Skeletal muscle satellite cell (primary cell): ENCODE data around the gene NCKIPSD.

Source experiments
- H3K27me3 ChIP-seq: 2 replicates; pipeline ENCODE4 v1.7.0; 2013; ENCODE audit warnings: low read length; ENCODE audit not compliant: control insufficient read depth, insufficient read depth
- H3K36me3 ChIP-seq: 2 replicates; pipeline ENCODE4 v1.7.0; 2013; ENCODE audit warnings: mild to moderate bottlenecking, control low read depth, low read length; ENCODE audit not compliant: insufficient read depth
- H3K4me1 ChIP-seq: 2 replicates; pipeline ENCODE4 v1.7.0; 2013; ENCODE audit warnings: low read length; ENCODE audit not compliant: control insufficient read depth, insufficient read depth
- H3K4me2 ChIP-seq: 2 replicates; pipeline ENCODE4 v1.7.0; 2013; ENCODE audit warnings: mild to moderate bottlenecking, low read length
- H3K4me3 ChIP-seq: 2 replicates; pipeline ENCODE4 v1.7.0; 2013; ENCODE audit warnings: low read length
- H3K9ac ChIP-seq: 2 replicates; pipeline ENCODE4 v1.7.0; 2013; ENCODE audit warnings: mild to moderate bottlenecking, low read depth, low read length, moderate library complexity
- H3K9me3 ChIP-seq: replicated peaks from 2 replicates; pipeline ENCODE4 v1.7.0; 2013; ENCODE audit warnings: mild to moderate bottlenecking, control low read depth, low read length

Gene NCKIPSD

GRCh38 chr3:48684480-48685143, 1.1 kb downstream of the NCKIPSD start:
- H3K4me1 ChIP-seq = peaks cover 28% of the 10 kb centered on the region
- H3K36me3 ChIP-seq = peaks cover 47% of the 10 kb centered on the region
- H3K4me3 ChIP-seq = peak overlapping the region; percentile 98

GRCh38 chr3:48684054-48684349, 1.7 kb downstream of the NCKIPSD start:
- H3K36me3 ChIP-seq = peaks cover 47% of the 10 kb centered on the region
- H3K4me2 ChIP-seq = peak overlapping the region; percentile 95
- H3K9me3 ChIP-seq = no peaks in the 10 kb centered on the region
- H3K9ac ChIP-seq = peak overlapping the region; percentile 51
- no peaks in the 10 kb centered on the region for H3K27me3 ChIP-seq
- H3K4me3 ChIP-seq = peak overlapping the region; percentile 98
- peaks cover 28% of the 10 kb centered on the region for H3K4me1 ChIP-seq

More at GRCh38 chr3:48684480-48685143, 1.1 kb downstream of the NCKIPSD start:
- peak overlapping the region; percentile 51 for H3K9ac ChIP-seq
- H3K4me2 ChIP-seq = peak overlapping the region; percentile 95
- no peaks in the 10 kb centered on the region for H3K27me3 ChIP-seq
- no peaks in the 10 kb centered on the region for H3K9me3 ChIP-seq

- Histone ChIP-seq H3K4me3 (no peak overlapping the region), H3K4me1 (peaks cover 28% of the 10 kb centered on the region), H3K4me2 (peak overlapping the region; percentile 95), H3K27me3 (no peaks in the 10 kb centered on the region), H3K36me3 (peaks cover 46% of the 10 kb centered on the region), H3K9ac (no peak overlapping the region), H3K9me3 (no peaks in the 10 kb centered on the region)
Observed at GRCh38 chr3:48682786-48683185, 2.9 kb downstream of the NCKIPSD start.

GRCh38 chr3:48681974-48682610, 3.6 kb downstream of the NCKIPSD start:
- Histone ChIP-seq H3K4me3 (no peak overlapping the region), H3K4me1 (peaks cover 28% of the 10 kb centered on the region), H3K27me3 (no peaks in the 10 kb centered on the region), H3K36me3 (peaks cover 39% of the 10 kb centered on the region), H3K4me2 (no peak overlapping the region), H3K9ac (no peak overlapping the region), H3K9me3 (no peaks in the 10 kb centered on the region)

- Histone ChIP-seq H3K27me3 (no peaks in the 10 kb centered on the region), H3K9me3 (no peaks in the 10 kb centered on the region), H3K36me3 (peaks cover 38% of the 10 kb centered on the region), H3K4me1 (peaks cover 27% of the 10 kb centered on the region), H3K4me3 (no peak overlapping the region), H3K4me2 (no peak overlapping the region), H3K9ac (no peak overlapping the region)
Observed at GRCh38 chr3:48681541-48681880, 4.2 kb downstream of the NCKIPSD start.

- no peaks in the 10 kb centered on the region for H3K27me3 ChIP-seq
- H3K9ac ChIP-seq = no peak overlapping the region
- H3K4me3 ChIP-seq = no peak overlapping the region
- peaks cover 22% of the 10 kb centered on the region for H3K4me1 ChIP-seq
- no peaks in the 10 kb centered on the region for H3K9me3 ChIP-seq
- H3K4me2 ChIP-seq = no peak overlapping the region
- peaks cover 43% of the 10 kb centered on the region for H3K36me3 ChIP-seq
Observed at GRCh38 chr3:48680811-48681540, 4.7 kb downstream of the NCKIPSD start.

GRCh38 chr3:48679411-48680391, 6.0 kb downstream of the NCKIPSD start:
- Histone ChIP-seq H3K27me3 (no peaks in the 10 kb centered on the region), H3K9ac (no peak overlapping the region), H3K4me3 (no peak overlapping the region), H3K4me2 (no peak overlapping the region), H3K4me1 (peaks cover 18% of the 10 kb centered on the region), H3K36me3 (peaks cover 51% of the 10 kb centered on the region), H3K9me3 (no peaks in the 10 kb centered on the region)

- Histone ChIP-seq H3K9me3 (no peaks in the 10 kb centered on the region), H3K27me3 (no peaks in the 10 kb centered on the region), H3K4me3 (no peak overlapping the region), H3K36me3 (peaks cover 56% of the 10 kb centered on the region), H3K9ac (no peak overlapping the region), H3K4me2 (no peak overlapping the region), H3K4me1 (peaks cover 8% of the 10 kb centered on the region)
Observed at GRCh38 chr3:48678566-48679380, 6.9 kb downstream of the NCKIPSD start.

GRCh38 chr3:48678056-48678455, 7.7 kb downstream of the NCKIPSD start:
- peaks cover 1% of the 10 kb centered on the region for H3K4me1 ChIP-seq
- no peak overlapping the region for H3K4me2 ChIP-seq
- no peaks in the 10 kb centered on the region for H3K27me3 ChIP-seq
- H3K4me3 ChIP-seq = no peak overlapping the region
- H3K9ac ChIP-seq = no peak overlapping the region
- no peaks in the 10 kb centered on the region for H3K9me3 ChIP-seq
- H3K36me3 ChIP-seq = peaks cover 56% of the 10 kb centered on the region

- Histone ChIP-seq H3K9ac (no peak overlapping the region), H3K27me3 (no peaks in the 10 kb centered on the region), H3K4me1 (no peaks in the 10 kb centered on the region), H3K4me3 (no peak overlapping the region), H3K4me2 (no peak overlapping the region), H3K9me3 (no peaks in the 10 kb centered on the region), H3K36me3 (peaks cover 43% of the 10 kb centered on the region)
Observed at GRCh38 chr3:48674505-48674904, 11.2 kb downstream of the NCKIPSD start.
